ENCODE results near the gene ZNF587B.

Gene ZNF587B

GRCh38 chr19:57888560-57889231 is 58.6 kb downstream of the ZNF587B start, which contains the start of gene ZNF814:
ZNF814 (minus strand) TSS chr19:57889037; CDS start chr19:57888802, 235 bp downstream.
- peak; percentile 88 for ATAC-seq
- TF ChIP-seq, protein P1, sequence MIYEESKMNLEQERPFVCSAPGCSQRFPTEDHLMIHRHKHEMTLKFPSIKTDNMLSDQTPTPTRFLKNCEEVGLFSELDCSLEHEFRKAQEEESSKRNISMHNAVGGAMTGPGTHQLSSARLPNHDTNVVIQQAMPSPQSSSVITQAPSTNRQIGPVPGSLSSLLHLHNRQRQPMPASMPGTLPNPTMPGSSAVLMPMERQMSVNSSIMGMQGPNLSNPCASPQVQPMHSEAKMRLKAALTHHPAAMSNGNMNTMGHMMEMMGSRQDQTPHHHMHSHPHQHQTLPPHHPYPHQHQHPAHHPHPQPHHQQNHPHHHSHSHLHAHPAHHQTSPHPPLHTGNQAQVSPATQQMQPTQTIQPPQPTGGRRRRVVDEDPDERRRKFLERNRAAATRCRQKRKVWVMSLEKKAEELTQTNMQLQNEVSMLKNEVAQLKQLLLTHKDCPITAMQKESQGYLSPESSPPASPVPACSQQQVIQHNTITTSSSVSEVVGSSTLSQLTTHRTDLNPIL (CRISPR knock-in tag; IDR thresholded peaks at IDR 0.05; ENCODE audit: low read depth): no peak
- TF ChIP-seq GLIS3 (CRISPR knock-in tag; IDR thresholded peaks at IDR 0.05): no peak
- TF ChIP-seq ZNF70 (CRISPR knock-in tag; IDR thresholded peaks at IDR 0.05): no peak
- TF ChIP-seq PPARA (CRISPR knock-in tag; IDR thresholded peaks at IDR 0.05; ENCODE audit: borderline replicate concordance): no peak
- TF ChIP-seq ARNTL (CRISPR knock-in tag; IDR thresholded peaks at IDR 0.05; ENCODE audit: borderline replicate concordance, low read depth): no peak
- TF ChIP-seq RARB (CRISPR knock-in tag; IDR thresholded peaks at IDR 0.05): no peak
- no peak for TF ChIP-seq ISL1 (CRISPR knock-in tag; IDR thresholded peaks at IDR 0.05)
- TF ChIP-seq ESRRG (CRISPR knock-in tag; IDR thresholded peaks at IDR 0.05): no peak
- TF ChIP-seq OSR1 (CRISPR knock-in tag; IDR thresholded peaks at IDR 0.05): no peak
- TF ChIP-seq, protein P2, sequence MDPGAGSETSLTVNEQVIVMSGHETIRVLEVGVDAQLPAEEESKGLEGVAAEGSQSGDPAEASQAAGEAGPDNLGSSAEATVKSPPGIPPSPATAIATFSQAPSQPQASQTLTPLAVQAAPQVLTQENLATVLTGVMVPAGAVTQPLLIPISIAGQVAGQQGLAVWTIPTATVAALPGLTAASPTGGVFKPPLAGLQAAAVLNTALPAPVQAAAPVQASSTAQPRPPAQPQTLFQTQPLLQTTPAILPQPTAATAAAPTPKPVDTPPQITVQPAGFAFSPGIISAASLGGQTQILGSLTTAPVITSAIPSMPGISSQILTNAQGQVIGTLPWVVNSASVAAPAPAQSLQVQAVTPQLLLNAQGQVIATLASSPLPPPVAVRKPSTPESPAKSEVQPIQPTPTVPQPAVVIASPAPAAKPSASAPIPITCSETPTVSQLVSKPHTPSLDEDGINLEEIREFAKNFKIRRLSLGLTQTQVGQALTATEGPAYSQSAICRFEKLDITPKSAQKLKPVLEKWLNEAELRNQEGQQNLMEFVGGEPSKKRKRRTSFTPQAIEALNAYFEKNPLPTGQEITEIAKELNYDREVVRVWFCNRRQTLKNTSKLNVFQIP (CRISPR knock-in tag; IDR thresholded peaks at IDR 0.05; ENCODE audit: borderline replicate concordance, low read depth): no peak
- no peak for TF ChIP-seq SNAI2 (CRISPR knock-in tag; IDR thresholded peaks at IDR 0.05)
- TF ChIP-seq TCF4 (CRISPR knock-in tag; IDR thresholded peaks at IDR 0.05; ENCODE audit: borderline replicate concordance): no peak
- no peak for TF ChIP-seq ZFP30 (CRISPR knock-in tag; IDR thresholded peaks at IDR 0.05)
- TF ChIP-seq, protein P3, sequence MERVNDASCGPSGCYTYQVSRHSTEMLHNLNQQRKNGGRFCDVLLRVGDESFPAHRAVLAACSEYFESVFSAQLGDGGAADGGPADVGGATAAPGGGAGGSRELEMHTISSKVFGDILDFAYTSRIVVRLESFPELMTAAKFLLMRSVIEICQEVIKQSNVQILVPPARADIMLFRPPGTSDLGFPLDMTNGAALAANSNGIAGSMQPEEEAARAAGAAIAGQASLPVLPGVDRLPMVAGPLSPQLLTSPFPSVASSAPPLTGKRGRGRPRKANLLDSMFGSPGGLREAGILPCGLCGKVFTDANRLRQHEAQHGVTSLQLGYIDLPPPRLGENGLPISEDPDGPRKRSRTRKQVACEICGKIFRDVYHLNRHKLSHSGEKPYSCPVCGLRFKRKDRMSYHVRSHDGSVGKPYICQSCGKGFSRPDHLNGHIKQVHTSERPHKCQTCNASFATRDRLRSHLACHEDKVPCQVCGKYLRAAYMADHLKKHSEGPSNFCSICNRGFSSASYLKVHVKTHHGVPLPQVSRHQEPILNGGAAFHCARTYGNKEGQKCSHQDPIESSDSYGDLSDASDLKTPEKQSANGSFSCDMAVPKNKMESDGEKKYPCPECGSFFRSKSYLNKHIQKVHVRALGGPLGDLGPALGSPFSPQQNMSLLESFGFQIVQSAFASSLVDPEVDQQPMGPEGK (CRISPR knock-in tag; IDR thresholded peaks at IDR 0.05; ENCODE audit: borderline replicate concordance): no peak
- no peak for TF ChIP-seq ZFP3 (CRISPR knock-in tag; IDR thresholded peaks at IDR 0.05)

- ATAC-seq: peak; percentile 77
Observed at GRCh38 chr19:57890706-57891105, 60.6 kb downstream of the ZNF587B start.

Data from SK-N-SH treated with all-trans-retinoic acid at 6 μM for 48 hours (cell line).